Activated T-helper 1 cell treated with anti-CD3 and anti-CD28 coated beads, Interleukin-12 subunit alpha, Interleukin-12 subunit beta, Interleukin-2, Interleukin-4 antibody, amounts not matched to agents 30 ng/mL and 10 ng/mL and 1 ng/mL, durations not matched to agents 14 hours and 24 hours and 36 hours (primary cell): ENCODE results near the gene PLS1. TPM values are rescaled to one million over a fixed set of nuclear protein-coding genes. Genes with fewer than 3 reads are reported as not detected.
"Not testable (repeated sequence)": the region's sequence is repeated elsewhere in the genome, so short reads cannot be mapped to it uniquely, and the experiment has no call there.

Source experiments
- DNase-seq: peaks from one replicate; pipeline ENCODE4 v3.0.0; 2021; ENCODE audit warnings: low spot score
- H3K27ac Mint-ChIP-seq: one replicate; pipeline ENCODE4 v1.8.0; 2021; ENCODE audit warnings: mild to moderate bottlenecking, mixed read lengths
- H3K27me3 Mint-ChIP-seq: one replicate; pipeline ENCODE4 v1.8.0; 2022; ENCODE audit warnings: mild to moderate bottlenecking, moderate library complexity, mixed read lengths; ENCODE audit not compliant: insufficient read depth
- H3K36me3 Mint-ChIP-seq: one replicate; pipeline ENCODE4 v1.8.0; 2021; ENCODE audit warnings: low read depth, mixed read lengths
- H3K4me1 Mint-ChIP-seq: one replicate; pipeline ENCODE4 v1.8.0; 2021; ENCODE audit warnings: low read depth, mixed read lengths
- H3K4me3 Mint-ChIP-seq: one replicate; pipeline ENCODE4 v1.8.0; 2021; ENCODE audit warnings: mild to moderate bottlenecking, moderate library complexity, mixed read lengths
- H3K9me3 Mint-ChIP-seq: one replicate; pipeline ENCODE4 v1.8.0; 2021; ENCODE audit warnings: mixed read lengths
- intact Hi-C: fragments of 100-400 bp; cut with micrococcal nuclease; formaldehyde crosslinking; loops from one replicate; pipeline ENCODE4 v1.15.1; 2024
- total RNA-seq: library from RNA; stranded (reverse); gene quantifications from 2 replicates; pipeline ENCODE4 v1.2.3, GENCODE V29; 2022

PLS1 gene
- total RNA-seq, 1 donor from 2014 or later, result 4.4 TPM

DNA sequence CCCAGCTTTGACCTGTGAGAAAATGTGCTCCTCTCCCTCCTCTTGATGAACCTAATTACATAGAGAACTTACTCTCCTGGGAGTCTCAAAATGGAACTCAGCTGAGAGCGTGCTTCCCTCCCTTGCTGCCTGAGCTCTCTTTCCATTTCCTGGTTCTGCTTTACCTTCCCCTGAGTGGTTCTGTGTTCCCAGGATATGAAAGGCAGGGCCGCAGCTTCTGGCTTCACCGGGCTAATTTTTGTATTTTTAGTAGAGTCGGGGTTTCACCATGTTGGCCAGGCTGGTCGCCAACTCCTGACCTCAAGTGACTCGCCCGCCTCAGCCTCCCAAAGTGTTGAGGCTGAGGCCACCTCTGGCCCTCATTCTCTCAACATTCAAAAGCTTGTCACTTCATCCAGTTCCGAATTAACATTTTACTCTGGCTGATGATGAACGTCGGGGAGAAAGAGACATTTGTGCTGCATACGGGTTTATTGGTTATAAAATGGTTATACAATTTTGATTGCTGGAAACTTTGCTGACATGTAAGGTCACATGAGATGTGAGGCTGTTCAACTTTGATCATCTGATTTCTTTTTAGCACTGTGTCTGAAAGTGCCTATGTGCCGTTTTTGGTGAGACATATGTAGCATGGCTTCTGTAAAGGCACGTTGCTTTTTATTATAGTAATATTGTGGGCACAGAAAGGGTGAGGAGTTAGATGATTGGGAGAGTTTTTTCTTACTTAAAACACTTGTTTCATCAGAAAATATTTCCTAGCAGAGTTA, 6.6 kb downstream of the PLS1 start:
- Mint-ChIP-seq H3K27ac (no peak overlapping the region), H3K4me1 (peaks cover 7% of the 10 kb centered on the region), H3K9me3 (no peaks in the 10 kb centered on the region), H3K4me3 (no peak overlapping the region), H3K36me3 (no peaks in the 10 kb centered on the region), H3K27me3 (peaks cover 2% of the 10 kb centered on the region)
- no peak for DNase-seq
- intact Hi-C loops, result no loop called here

DNA sequence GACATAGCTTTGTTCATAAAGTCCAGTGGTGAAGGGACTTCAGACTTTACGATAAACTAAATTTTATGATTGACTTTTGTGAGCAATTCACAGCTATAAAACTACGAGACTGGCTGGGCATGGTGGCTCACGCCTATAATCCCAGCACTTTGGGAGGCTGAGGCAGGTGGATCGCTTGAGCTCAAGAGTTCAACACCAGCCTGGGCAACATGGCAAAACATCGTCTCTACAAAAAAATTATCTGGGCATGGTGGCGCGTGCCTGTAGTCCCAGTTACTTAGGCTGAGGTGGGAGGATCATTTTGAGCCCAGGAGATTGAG, 7.2 kb downstream of the PLS1 start:
- H3K4me1 Mint-ChIP-seq, H3K36me3 Mint-ChIP-seq, H3K4me3 Mint-ChIP-seq, DNase-seq, H3K27me3 Mint-ChIP-seq, intact Hi-C loops, H3K27ac Mint-ChIP-seq, H3K9me3 Mint-ChIP-seq: not testable (repeated sequence)

GRCh38 chr3:142604940-142605339, 8.7 kb downstream of the PLS1 start:
- Mint-ChIP-seq H3K27ac (no peak overlapping the region), H3K27me3 (peaks cover 2% of the 10 kb centered on the region), H3K4me3 (no peak overlapping the region), H3K4me1 (no peaks in the 10 kb centered on the region), H3K36me3 (no peaks in the 10 kb centered on the region), H3K9me3 (no peaks in the 10 kb centered on the region)
- no peak for DNase-seq
- intact Hi-C loops, result no loop called here

DNA sequence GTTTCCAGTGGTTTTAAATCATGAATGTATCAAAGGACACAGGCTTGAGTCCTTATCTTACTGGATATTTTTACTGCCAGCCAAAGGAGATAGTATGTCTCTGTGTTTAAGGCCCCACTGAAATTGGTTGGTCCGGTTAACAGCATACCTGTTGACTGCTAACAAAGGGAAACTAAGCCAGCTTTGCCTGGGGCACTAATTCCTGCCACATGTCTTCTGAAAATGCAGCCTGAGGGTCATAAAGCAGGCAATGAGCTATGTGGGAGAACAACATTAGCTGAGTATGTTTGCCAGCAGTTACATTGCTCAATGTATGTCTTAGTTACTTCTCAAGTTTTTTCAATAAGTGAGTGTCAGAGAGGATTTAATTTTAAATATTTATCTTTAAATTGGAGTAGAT, 12.4 kb downstream of the PLS1 start:
- H3K27me3 Mint-ChIP-seq, result peaks cover 2% of the 10 kb centered on the region
- H3K4me1 Mint-ChIP-seq, result no peaks in the 10 kb centered on the region
- no peaks in the 10 kb centered on the region for H3K36me3 Mint-ChIP-seq
- DNase-seq, result no peak
- no peak overlapping the region for H3K27ac Mint-ChIP-seq
- no peak overlapping the region for H3K4me3 Mint-ChIP-seq
- no peaks in the 10 kb centered on the region for H3K9me3 Mint-ChIP-seq
- intact Hi-C loops, result no loop called here

GRCh38 chr3:142609136-142609535, 12.9 kb downstream of the PLS1 start:
- Mint-ChIP-seq H3K36me3 (no peaks in the 10 kb centered on the region), H3K4me3 (no peak overlapping the region), H3K27me3 (peaks cover 2% of the 10 kb centered on the region), H3K4me1 (no peaks in the 10 kb centered on the region), H3K9me3 (no peaks in the 10 kb centered on the region), H3K27ac (no peak overlapping the region)
- intact Hi-C loops, result no loop called here
- DNase-seq, result no peak

DNA sequence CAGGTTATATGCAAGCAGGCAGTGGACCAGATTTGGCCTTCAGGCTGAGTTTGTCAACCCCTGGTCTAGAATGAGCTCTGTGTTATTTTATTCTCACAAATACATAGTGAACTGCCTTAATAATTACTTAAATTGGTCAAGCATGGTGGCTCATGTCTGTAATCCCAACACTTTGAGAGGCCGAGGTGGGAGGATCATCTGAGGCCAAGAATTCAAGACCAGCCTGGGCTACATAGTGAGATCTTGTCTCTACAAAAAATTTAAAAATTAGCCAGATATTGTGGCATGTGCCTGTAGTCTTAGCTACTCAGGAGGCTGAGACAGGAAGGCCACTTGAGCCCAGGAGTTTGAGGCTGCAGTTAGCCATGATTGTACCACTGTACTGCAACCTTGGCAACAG, 15.0 kb downstream of the PLS1 start:
- no peak for DNase-seq
- Mint-ChIP-seq H3K4me3 (no peak overlapping the region), H3K36me3 (no peaks in the 10 kb centered on the region), H3K9me3 (no peaks in the 10 kb centered on the region), H3K4me1 (no peaks in the 10 kb centered on the region), H3K27me3 (no peaks in the 10 kb centered on the region), H3K27ac (no peak overlapping the region)
- intact Hi-C loops, result no loop called here

GRCh38 chr3:142613491-142613890, 17.3 kb downstream of the PLS1 start:
- no peaks in the 10 kb centered on the region for H3K36me3 Mint-ChIP-seq
- no peak overlapping the region for H3K27ac Mint-ChIP-seq
- no peaks in the 10 kb centered on the region for H3K4me1 Mint-ChIP-seq
- H3K27me3 Mint-ChIP-seq, result no peaks in the 10 kb centered on the region
- no peaks in the 10 kb centered on the region for H3K9me3 Mint-ChIP-seq
- DNase-seq, result no peak
- intact Hi-C loops, result no loop called here
- H3K4me3 Mint-ChIP-seq, result no peak overlapping the region

GRCh38 chr3:142614059-142614626, 17.9 kb downstream of the PLS1 start:
- intact Hi-C loops, result no loop called here
- no peak for DNase-seq
- no peak overlapping the region for H3K4me3 Mint-ChIP-seq
- no peaks in the 10 kb centered on the region for H3K27me3 Mint-ChIP-seq
- no peaks in the 10 kb centered on the region for H3K4me1 Mint-ChIP-seq
- H3K36me3 Mint-ChIP-seq, result no peaks in the 10 kb centered on the region
- no peak overlapping the region for H3K27ac Mint-ChIP-seq
- H3K9me3 Mint-ChIP-seq, result no peaks in the 10 kb centered on the region

- Mint-ChIP-seq H3K27me3 (no peaks in the 10 kb centered on the region), H3K9me3 (no peaks in the 10 kb centered on the region), H3K4me1 (no peaks in the 10 kb centered on the region), H3K4me3 (no peak overlapping the region), H3K36me3 (no peaks in the 10 kb centered on the region), H3K27ac (no peak overlapping the region)
- DNase-seq, result no peak
- intact Hi-C loops, result no loop called here
Observed at GRCh38 chr3:142615171-142615570, 19.0 kb downstream of the PLS1 start.

- DNase-seq, result no peak
- H3K4me3 Mint-ChIP-seq, result no peak overlapping the region
- no peaks in the 10 kb centered on the region for H3K9me3 Mint-ChIP-seq
- intact Hi-C loops, result no loop called here
- H3K36me3 Mint-ChIP-seq, result no peaks in the 10 kb centered on the region
- H3K27me3 Mint-ChIP-seq, result no peaks in the 10 kb centered on the region
- no peak overlapping the region for H3K27ac Mint-ChIP-seq
- H3K4me1 Mint-ChIP-seq, result no peaks in the 10 kb centered on the region
Observed at GRCh38 chr3:142618917-142619461, 22.8 kb downstream of the PLS1 start.

GRCh38 chr3:142622405-142622804, 26.2 kb downstream of the PLS1 start:
- H3K27me3 Mint-ChIP-seq, result peaks cover 2% of the 10 kb centered on the region
- H3K36me3 Mint-ChIP-seq, result no peaks in the 10 kb centered on the region
- intact Hi-C loops, result no loop called here
- DNase-seq, result no peak
- H3K27ac Mint-ChIP-seq, result no peak overlapping the region
- no peaks in the 10 kb centered on the region for H3K9me3 Mint-ChIP-seq
- peaks cover 8% of the 10 kb centered on the region for H3K4me1 Mint-ChIP-seq
- no peak overlapping the region for H3K4me3 Mint-ChIP-seq

- H3K27ac Mint-ChIP-seq, result no peak overlapping the region
- intact Hi-C loops, result no loop called here
- DNase-seq, result no peak
- peaks cover 2% of the 10 kb centered on the region for H3K27me3 Mint-ChIP-seq
- H3K36me3 Mint-ChIP-seq, result no peaks in the 10 kb centered on the region
- H3K4me1 Mint-ChIP-seq, result peaks cover 10% of the 10 kb centered on the region
- H3K9me3 Mint-ChIP-seq, result no peaks in the 10 kb centered on the region
- no peak overlapping the region for H3K4me3 Mint-ChIP-seq
Observed at GRCh38 chr3:142623194-142623593, 27.0 kb downstream of the PLS1 start.

GRCh38 chr3:142624341-142625152, 28.4 kb downstream of the PLS1 start:
- H3K9me3 Mint-ChIP-seq, result no peaks in the 10 kb centered on the region
- H3K36me3 Mint-ChIP-seq, result no peaks in the 10 kb centered on the region
- H3K27ac Mint-ChIP-seq, result no peak overlapping the region
- H3K27me3 Mint-ChIP-seq, result peaks cover 2% of the 10 kb centered on the region
- no peak for DNase-seq
- intact Hi-C loops, result no loop called here
- H3K4me3 Mint-ChIP-seq, result no peak overlapping the region
- H3K4me1 Mint-ChIP-seq, result peaks cover 10% of the 10 kb centered on the region
